ENCODE results near the gene PHOX2A.
A peak's percentile ranks its signal among the peaks of the same experiment; 100 is the strongest.

Gene PHOX2A

DNA sequence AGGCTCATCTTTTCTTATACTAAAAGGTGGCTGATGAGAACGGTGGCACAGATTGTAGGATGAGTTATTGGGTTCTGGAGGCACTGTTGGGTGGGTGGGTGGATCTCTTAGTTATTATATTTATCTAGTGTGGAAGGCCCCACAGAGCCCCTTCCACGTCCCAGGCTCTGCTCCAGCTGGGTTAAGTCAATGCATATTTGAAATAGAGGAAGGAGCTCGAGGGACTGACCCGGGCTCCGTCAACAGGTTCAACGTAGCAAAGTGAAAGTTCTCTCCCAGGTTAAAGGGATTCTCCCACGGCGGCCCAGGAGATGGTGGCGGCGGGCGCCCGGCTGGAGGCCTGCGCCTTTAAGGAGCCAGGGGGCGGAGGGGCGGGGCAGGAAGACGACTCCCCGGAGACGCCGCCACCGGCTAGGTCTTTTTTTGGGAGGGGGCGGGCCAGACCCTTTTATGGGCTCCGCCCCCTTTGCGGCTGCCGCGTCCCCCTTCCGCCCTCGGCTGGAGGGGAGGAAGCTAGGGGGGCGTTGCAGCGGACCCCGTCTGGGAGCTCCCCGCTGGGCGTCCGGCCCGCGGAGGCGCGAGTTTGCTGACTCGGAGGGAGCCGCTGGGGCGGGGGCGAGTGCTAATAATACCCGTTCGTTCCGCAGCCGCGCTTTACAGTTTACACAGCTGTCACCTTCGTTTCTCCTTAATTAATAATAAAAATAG is 20.9 kb downstream of the PHOX2A start:
- Histone ChIP-seq H3K27ac (ENCODE audit: extremely low read depth, low read depth, low read length) (peak overlapping the region; percentile 92), H3K4me1 (ENCODE audit: control insufficient read depth, insufficient read depth, low read length) (peaks cover 3% of the 10 kb centered on the region; the same call in 1 of the 2 replicates), H3K4me3 (ENCODE audit: low read depth, low read length) (peak overlapping the region; percentile 75), H3K36me3 (ENCODE audit: control insufficient read depth in 2 of 2, insufficient read depth in 1 of 2, low read length in 2 of 2) (peaks cover 0 to 20% of the 10 kb centered on the region in 2 experiments; a peak in 1 of 3 replicates), H3K9me3 (ENCODE audit: control insufficient read depth, insufficient read depth, low read depth, low read length) (no peaks in the 10 kb centered on the region)
- ChIA-PET POLR2A (interaction anchor here (0.6 to 2.0 kb wide), 12 partner anchors 9 to 295 kb away, joined by 3 to 9 read pairs (median 4); partner anchors contain the start of genes ANAPC15, FOLR1, RNF121 and XNDC1N), CTCF (interaction anchor here (0.6 to 1.8 kb wide), 7 partner anchors 13 to 223 kb away, joined by 3 to 5 read pairs (median 4); no protein-coding TSS in a partner anchor)
- TF ChIP-seq ZNF341 (tag by site-specific recombination; IDR thresholded peaks at IDR 0.05; ENCODE audit: low read depth) (peak; percentile 46), ZIC2 (tag by site-specific recombination; IDR thresholded peaks at IDR 0.05) (peak; percentile 80), GLIS2 (tag by site-specific recombination; IDR thresholded peaks at IDR 0.05) (peak; percentile 95), ZNF335 (tag by site-specific recombination; conservative IDR thresholded peaks at IDR 0.05) (peak; percentile 60), SCRT1 (tag by site-specific recombination; IDR thresholded peaks at IDR 0.05; ENCODE audit: borderline replicate concordance) (peak; percentile 53; the same call in 1 of the 2 replicates), KLF9 (tag by site-specific recombination; IDR thresholded peaks at IDR 0.05; ENCODE audit: low read depth) (peak; percentile 96), ZNF660 (tag by site-specific recombination; IDR thresholded peaks at IDR 0.05) (no peak), SP7 (tag by site-specific recombination; IDR thresholded peaks at IDR 0.05) (peak; percentile 92), ZNF423 (tag by site-specific recombination; IDR thresholded peaks at IDR 0.05) (peak; percentile 90), ZBTB8A (tag by site-specific recombination; IDR thresholded peaks at IDR 0.05) (peak; percentile 45), ZFHX2 (tag by site-specific recombination; conservative IDR thresholded peaks at IDR 0.05) (peak; percentile 85), KLF1 (tag by site-specific recombination; IDR thresholded peaks at IDR 0.05) (peak; percentile 79), KLF8 (tag by site-specific recombination; IDR thresholded peaks at IDR 0.05) (peak; percentile 95), EGR2 (tag by site-specific recombination; IDR thresholded peaks at IDR 0.05; ENCODE audit: low read depth) (peak; percentile 80), ZNF792 (tag by site-specific recombination; IDR thresholded peaks at IDR 0.05) (no peak), PATZ1 (tag by site-specific recombination; IDR thresholded peaks at IDR 0.05) (peak; percentile 96), ZEB2 (tag by site-specific recombination; IDR thresholded peaks at IDR 0.05) (peak; percentile 79), ZNF621 (tag by site-specific recombination; IDR thresholded peaks at IDR 0.05) (no peak), HOXD13 (CRISPR knock-in tag; IDR thresholded peaks at IDR 0.05; ENCODE audit: borderline replicate concordance) (no peak), ZNF670 (tag by site-specific recombination; IDR thresholded peaks at IDR 0.05; ENCODE audit: low read depth) (no peak), ZNF600 (tag by site-specific recombination; IDR thresholded peaks at IDR 0.05) (peak; percentile 35; the same call in 1 of the 2 replicates), CTCF (tag by site-specific recombination; IDR thresholded peaks at IDR 0.05) (no peak; the same call in 1 of the 2 replicates), ZBTB11 (tag by site-specific recombination; conservative IDR thresholded peaks at IDR 0.05; ENCODE audit: low read depth) (peak; percentile 53), ZNF830 (tag by site-specific recombination; IDR thresholded peaks at IDR 0.05; ENCODE audit: low read depth) (no peak), SP3 (tag by site-specific recombination; IDR thresholded peaks at IDR 0.05) (peak; percentile 90)
- TF ChIP-seq, protein P1, sequence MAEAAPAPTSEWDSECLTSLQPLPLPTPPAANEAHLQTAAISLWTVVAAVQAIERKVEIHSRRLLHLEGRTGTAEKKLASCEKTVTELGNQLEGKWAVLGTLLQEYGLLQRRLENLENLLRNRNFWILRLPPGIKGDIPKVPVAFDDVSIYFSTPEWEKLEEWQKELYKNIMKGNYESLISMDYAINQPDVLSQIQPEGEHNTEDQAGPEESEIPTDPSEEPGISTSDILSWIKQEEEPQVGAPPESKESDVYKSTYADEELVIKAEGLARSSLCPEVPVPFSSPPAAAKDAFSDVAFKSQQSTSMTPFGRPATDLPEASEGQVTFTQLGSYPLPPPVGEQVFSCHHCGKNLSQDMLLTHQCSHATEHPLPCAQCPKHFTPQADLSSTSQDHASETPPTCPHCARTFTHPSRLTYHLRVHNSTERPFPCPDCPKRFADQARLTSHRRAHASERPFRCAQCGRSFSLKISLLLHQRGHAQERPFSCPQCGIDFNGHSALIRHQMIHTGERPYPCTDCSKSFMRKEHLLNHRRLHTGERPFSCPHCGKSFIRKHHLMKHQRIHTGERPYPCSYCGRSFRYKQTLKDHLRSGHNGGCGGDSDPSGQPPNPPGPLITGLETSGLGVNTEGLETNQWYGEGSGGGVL (tag by site-specific recombination; IDR thresholded peaks at IDR 0.05), result peak; percentile 80
- TF ChIP-seq, protein P2, sequence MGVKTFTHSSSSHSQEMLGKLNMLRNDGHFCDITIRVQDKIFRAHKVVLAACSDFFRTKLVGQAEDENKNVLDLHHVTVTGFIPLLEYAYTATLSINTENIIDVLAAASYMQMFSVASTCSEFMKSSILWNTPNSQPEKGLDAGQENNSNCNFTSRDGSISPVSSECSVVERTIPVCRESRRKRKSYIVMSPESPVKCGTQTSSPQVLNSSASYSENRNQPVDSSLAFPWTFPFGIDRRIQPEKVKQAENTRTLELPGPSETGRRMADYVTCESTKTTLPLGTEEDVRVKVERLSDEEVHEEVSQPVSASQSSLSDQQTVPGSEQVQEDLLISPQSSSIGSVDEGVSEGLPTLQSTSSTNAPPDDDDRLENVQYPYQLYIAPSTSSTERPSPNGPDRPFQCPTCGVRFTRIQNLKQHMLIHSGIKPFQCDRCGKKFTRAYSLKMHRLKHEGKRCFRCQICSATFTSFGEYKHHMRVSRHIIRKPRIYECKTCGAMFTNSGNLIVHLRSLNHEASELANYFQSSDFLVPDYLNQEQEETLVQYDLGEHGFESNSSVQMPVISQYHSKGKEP (tag by site-specific recombination; IDR thresholded peaks at IDR 0.05), result no peak

All from HEK293 (cell line).